HUDEP-2 (cell line): ENCODE results near the gene ARL2.
A peak's percentile ranks its signal among the peaks of the same experiment; 100 is the strongest.

Source experiments
- DNase-seq, 76 experiments: peaks; one replicate each; lab custom pipeline; 2025; ENCODE audit not compliant: unreplicated experiment in 76 of 76; lab: John Stamatoyannopoulos, UW

ARL2 gene

DNA sequence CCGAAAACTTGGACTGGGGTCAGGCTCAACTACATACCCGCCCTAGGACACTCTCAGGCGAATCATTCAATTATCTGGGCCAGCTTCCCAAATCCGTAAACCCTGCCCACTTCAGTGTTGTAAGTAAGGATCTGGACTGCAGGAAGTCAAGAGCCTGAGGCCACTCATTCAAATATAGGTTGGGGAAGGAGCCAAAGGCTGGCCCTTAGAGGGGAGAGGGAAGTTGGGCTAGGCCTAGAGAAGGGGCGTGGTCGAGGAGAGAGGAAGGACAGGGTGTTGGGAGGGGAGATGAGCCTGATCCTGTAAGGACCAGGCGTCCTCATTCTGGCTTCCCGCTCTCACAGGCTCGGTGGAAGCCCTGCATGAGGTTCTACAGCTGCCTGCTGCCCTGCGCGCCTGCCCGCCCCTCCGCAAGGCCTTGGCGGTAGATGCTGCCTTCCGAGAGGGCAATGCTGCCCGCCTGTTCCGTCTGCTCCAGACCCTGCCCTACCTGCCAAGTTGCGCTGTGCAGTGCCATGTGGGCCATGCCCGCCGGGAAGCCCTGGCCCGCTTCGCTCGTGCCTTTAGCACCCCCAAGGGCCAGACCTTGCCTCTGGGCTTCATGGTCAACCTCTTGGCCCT, 30.0 kb downstream of the ARL2 start:
- DNase-seq: no peak

- no peak for DNase-seq
Measured at GRCh38 chr11:65045061-65045460, 31.1 kb downstream of the ARL2 start.

GRCh38 chr11:65045728-65046127, 31.8 kb downstream of the ARL2 start:
- no peak for DNase-seq

DNA sequence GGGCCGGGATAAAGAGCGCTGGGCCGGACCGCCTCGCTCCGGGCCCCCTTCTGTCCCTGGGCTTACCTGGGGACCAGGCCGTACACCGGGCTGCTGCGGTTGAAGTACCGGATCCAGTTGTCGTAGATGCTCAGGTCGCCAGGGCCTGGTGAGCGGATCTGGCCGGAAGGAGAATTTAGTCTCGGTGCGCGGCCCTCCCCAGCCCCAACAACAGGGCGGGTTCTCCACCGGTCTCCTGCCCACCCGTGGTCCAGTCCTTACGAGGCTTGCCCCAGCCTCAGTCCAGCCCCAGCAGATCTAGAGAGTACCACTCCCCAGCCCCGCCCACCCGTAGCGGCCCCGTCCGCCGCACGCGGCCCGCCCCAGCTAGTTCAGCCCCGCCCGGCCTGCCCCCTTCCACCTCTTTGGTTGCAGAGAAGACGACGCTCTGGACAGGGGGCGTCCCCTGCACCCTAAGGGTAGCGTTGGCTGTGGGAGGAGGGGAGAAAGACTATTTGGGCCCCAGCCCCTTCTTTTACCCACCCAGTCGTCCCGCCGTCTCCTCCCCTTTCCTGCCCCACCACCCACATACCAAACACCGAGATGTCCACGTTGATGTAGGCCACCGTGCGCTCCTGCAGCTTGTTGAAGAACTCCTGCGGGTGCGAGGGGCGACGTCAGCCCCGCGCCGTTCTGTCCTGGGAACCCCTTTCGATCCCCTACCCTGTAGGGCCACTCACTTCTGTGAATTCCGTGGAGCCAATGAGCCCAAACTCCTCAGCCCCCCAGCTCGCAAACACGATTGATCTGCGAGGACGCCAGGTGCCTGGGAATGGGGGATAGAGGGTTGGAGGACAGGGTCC, 33.8 kb downstream of the ARL2 start:
- peak in 1 of 76 experiments; percentile 12 for DNase-seq

- no peak for DNase-seq
Measured at GRCh38 chr11:65051398-65051858, 37.5 kb downstream of the ARL2 start.

GRCh38 chr11:65053827-65054508, 40.0 kb downstream of the ARL2 start:
- DNase-seq: no peak

DNA sequence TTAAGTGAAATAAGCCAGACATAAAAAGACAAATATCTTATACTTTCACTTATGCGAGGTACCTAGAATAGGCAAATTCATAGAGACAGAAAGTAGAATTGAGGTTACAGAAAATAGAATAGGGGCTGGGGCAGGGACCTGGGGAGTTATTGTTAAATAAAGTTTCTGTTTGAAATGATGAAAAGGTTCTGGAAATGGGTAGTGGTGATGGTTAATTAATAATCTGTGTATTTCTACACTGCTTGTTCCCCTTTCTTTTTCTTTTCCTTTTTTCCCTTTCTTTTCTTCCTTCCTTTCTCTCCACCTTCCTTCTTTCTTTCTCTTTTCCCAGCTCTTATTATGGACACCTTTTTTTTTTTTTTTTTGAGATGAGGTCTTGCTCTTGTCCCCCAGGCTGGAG, 41.6 kb downstream of the ARL2 start:
- DNase-seq: no peak

GRCh38 chr11:65056999-65057398, 43.0 kb downstream of the ARL2 start:
- no peak for DNase-seq

GRCh38 chr11:65057526-65057925, 43.6 kb downstream of the ARL2 start:
- DNase-seq: no peak

DNA sequence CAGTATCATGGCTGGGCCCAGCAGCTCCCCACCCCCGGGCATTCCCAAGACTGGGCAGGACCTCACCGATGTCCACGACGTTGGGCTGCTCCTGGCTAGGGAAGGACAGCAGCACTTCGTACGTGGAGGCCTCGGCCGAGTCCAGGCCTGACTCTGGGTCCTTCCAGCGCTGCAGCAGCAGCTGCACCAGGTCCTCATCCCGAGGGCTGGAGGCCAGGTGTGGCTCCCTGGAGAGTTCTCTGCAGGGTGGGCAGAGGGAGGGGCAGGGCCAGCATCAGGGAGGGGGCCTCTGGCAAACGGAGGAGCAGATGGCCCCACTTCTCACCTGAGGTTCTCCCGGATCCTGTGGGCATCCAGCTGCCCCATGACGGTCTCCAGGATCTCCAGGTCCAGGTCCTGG, 44.1 kb downstream of the ARL2 start:
- no peak for DNase-seq

- no peak for DNase-seq
Measured at GRCh38 chr11:65058419-65059054, 44.6 kb downstream of the ARL2 start, which contains the start of gene NAALADL1. Gene NAALADL1 (minus strand): TSS chr11:65058553. CDS start chr11:65058521, 32 bp downstream.

DNA sequence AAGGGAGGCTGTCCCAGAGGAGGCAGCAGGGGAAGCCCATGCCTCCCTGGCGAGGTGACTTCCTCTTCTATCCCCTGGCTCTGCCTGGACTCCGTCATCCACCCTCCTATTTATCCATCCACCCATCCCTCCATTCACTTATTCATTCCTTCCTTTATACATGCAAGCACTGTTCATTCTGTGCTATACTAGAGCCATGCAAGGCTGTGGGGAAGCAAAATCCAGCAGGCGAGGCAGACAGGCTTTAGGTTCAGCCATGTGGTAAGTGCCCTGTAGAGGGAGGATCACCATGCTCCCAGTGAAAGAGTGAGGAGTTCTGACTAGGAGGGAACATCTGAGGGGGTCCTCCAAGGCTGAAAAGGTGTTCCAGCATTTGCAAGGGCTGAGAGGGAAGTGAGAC, 45.6 kb downstream of the ARL2 start:
- DNase-seq: no peak

- peak in 10 of 76 experiments; percentile 5 to 20 (median 10) for DNase-seq
Measured at GRCh38 chr11:65059959-65060824, 46.2 kb downstream of the ARL2 start.

DNA sequence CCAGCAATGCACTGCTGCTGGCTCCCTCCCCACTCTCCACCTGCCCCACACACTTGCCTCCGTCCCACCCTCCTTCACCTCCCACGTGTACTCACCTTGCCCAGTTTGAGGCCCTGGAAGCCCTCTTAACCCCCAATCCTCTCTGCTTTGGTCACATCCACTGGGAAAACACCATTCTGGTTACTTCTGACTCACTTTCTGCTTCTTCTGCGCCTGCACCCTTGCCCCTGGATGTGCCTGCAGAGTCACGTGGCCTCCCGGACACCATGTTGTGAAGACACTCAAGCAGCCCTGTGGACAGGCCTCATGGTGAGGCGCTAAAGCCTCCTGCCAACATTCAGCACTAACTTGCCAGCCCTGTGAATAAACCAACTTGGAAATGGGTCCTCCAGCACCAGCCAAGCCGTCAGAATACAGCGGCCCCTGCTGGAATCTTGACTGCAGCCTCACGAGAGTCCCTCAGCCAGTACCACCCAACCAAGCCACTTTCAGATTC, 47.0 kb downstream of the ARL2 start:
- DNase-seq: peak in 25 of 76 experiments; percentile 5 to 100 (median 29)

- DNase-seq: no peak
Measured at GRCh38 chr11:65063532-65063931, 49.6 kb downstream of the ARL2 start.

GRCh38 chr11:65064847-65065240, 50.9 kb downstream of the ARL2 start:
- no peak for DNase-seq

DNA sequence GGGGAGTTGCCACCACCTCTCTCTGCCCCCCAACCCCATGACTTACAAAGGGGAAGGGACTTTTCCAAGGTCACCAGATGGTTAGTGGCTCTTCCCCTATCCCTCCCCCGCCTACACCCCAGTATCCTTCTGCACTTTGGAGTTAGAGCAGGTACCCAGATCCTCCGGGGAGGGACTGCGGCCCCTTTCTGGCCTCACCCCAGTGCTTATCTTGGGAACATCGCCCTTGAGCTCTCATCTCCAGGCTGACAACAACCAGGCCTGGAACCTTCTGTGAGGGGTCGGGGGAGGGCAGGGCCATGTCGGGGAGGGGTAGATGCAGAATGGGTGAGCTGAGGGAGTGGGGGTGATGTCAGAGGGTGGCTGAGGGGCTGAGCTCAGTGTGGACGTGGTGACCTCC, 51.9 kb downstream of the ARL2 start:
- DNase-seq: no peak

- DNase-seq: no peak
Measured at GRCh38 chr11:65066315-65066714, 52.4 kb downstream of the ARL2 start.

GRCh38 chr11:65066805-65067291, 52.9 kb downstream of the ARL2 start:
- no peak for DNase-seq

DNA sequence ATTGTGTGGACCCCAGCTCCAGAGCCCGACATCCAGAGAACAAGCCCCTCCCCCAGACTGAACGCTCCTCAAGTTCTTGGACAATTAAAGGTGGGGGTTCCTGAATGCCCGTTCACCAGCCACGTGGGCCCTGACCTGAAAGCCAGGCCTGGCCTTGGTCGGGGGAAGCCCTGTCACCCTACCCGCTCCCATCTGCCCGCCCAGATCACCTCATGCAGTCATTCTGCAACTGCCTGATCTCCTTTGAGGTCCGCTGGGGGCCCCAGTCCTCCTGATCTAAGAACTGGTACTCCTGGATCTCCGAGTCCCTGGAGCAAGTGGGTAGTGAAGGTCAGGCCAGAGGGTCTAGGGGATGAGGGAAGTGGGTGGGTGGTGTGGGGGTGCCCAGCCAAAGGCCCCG, 53.5 kb downstream of the ARL2 start:
- DNase-seq: no peak
